Endothelial cell of umbilical vein (primary cell): ENCODE measurements around the gene DHX16. TPM values are rescaled to one million over a fixed set of nuclear protein-coding genes. Genes with fewer than 3 reads are reported as not detected.
A peak's percentile ranks its signal among the peaks of the same experiment; 100 is the strongest.

Experiments
- BruUV-seq: library from RNA; stranded (reverse); fragments of 400-500 nt; replicated peaks from 2 replicates; lab custom pipeline; 2021; lab: Mats Ljungman, UMichigan
- CTCF ChIA-PET: fragments of 300-600, 350-600 bp; sonication (Branson Sonifier 250); formaldehyde crosslinking; loops from one replicate; lab custom pipeline; 2021; ENCODE audit warnings: antibody characterized with exemption, inconsistent platforms; lab: Charles Lee
- POLR2A ChIA-PET: fragments of 300-600, 350-600 bp; sonication (Branson Sonifier 250); formaldehyde crosslinking; loops from one replicate; lab custom pipeline; 2021; ENCODE audit warnings: antibody characterized with exemption, inconsistent platforms; lab: Charles Lee
- DNase-seq: peaks from one replicate; pipeline ENCODE4 v3.0.0-alpha.2; 2011; ENCODE audit warnings: low read depth, low spot score
- FAIRE-seq: peaks from 2 replicates; lab custom pipeline; 2011; peaks lifted over from hg19 to GRCh38; lab: Jason Lieb, UNC
- H2AFZ ChIP-seq: 2 replicates; pipeline ENCODE4 v1.6.0; 2012; ENCODE audit warnings: low read depth, low read length, control low read depth, inconsistent platforms
- H3K27ac ChIP-seq: 2 replicates; pipeline ENCODE4 v1.5.1; 2011; ENCODE audit warnings: low read depth, mild to moderate bottlenecking, control low read depth, low read length, moderate library complexity; ENCODE audit not compliant: insufficient read depth
- H3K27me3 ChIP-seq, 2 experiments: 2 replicates each; pipeline versions ENCODE4 v1.6.0 to v1.6.1; 2011; ENCODE audit warnings: low read length in 2 of 2, mixed read lengths in 1 of 2; ENCODE audit not compliant: control insufficient read depth in 2 of 2, insufficient read depth in 2 of 2
- H3K36me3 ChIP-seq, 2 experiments: 2 replicates in 1 of 2; 3 replicates in 1 of 2; pipeline ENCODE4 v1.5.1; 2011; ENCODE audit warnings: low read length in 2 of 2, mild to moderate bottlenecking in 1 of 2, moderate library complexity in 1 of 2; ENCODE audit not compliant: control insufficient read depth in 2 of 2, insufficient read depth in 2 of 2; ENCODE audit errors: extremely low read depth in 1 of 2
- H3K4me1 ChIP-seq: 3 replicates; pipeline ENCODE4 v1.5.1; 2011; ENCODE audit warnings: mild to moderate bottlenecking, low read length; ENCODE audit not compliant: control insufficient read depth, insufficient read depth; ENCODE audit errors: extremely low read depth
- H3K4me2 ChIP-seq: 2 replicates; pipeline ENCODE4 v1.6.1; 2011; ENCODE audit warnings: low read length, control low read depth, mixed read lengths; ENCODE audit not compliant: insufficient read depth
- H3K4me3 ChIP-seq, 3 experiments: fragments of 200-600 bp in 1 of 3; sonication (generic), shearing (Covaris generic) in 1 of 3; replicated peaks in 1 of 3; 2 replicates each; pipeline ENCODE4 v1.5.1; 2011 to 2016; ENCODE audit warnings: control low read depth in 3 of 3, low read length in 3 of 3, mild to moderate bottlenecking in 2 of 3, inconsistent platforms in 1 of 3, low read depth in 1 of 3, moderate library complexity in 1 of 3; ENCODE audit not compliant: insufficient read depth in 1 of 3
- H3K79me2 ChIP-seq: 2 replicates; pipeline ENCODE4 v1.6.0; 2012; ENCODE audit warnings: low read length, inconsistent platforms; ENCODE audit not compliant: control insufficient read depth, insufficient read depth
- H3K9ac ChIP-seq: replicated peaks from 2 replicates; pipeline ENCODE3; 2011; ENCODE audit warnings: low read length, control low read depth; ENCODE audit not compliant: insufficient read depth; ENCODE audit errors: extremely low read depth
- H3K9me1 ChIP-seq: replicated peaks from 3 replicates; pipeline ENCODE4 v1.6.0; 2011; ENCODE audit warnings: mild to moderate bottlenecking, low read length; ENCODE audit not compliant: control insufficient read depth, insufficient read depth; ENCODE audit errors: extremely low read depth
- H3K9me3 ChIP-seq: replicated peaks from 2 replicates; pipeline ENCODE4 v1.5.1; 2012; ENCODE audit warnings: low read length, inconsistent platforms; ENCODE audit not compliant: control insufficient read depth, insufficient read depth
- H4K20me1 ChIP-seq: replicated peaks from 2 replicates; pipeline ENCODE3; 2011; ENCODE audit warnings: mild to moderate bottlenecking, low read length; ENCODE audit not compliant: control insufficient read depth, insufficient read depth; ENCODE audit errors: extremely low read depth
- CTCF ChIP-seq, 2 donors: IDR thresholded peaks; 1 replicate in 1 of 2; 2 replicates in 1 of 2; pipeline ENCODE4 v1.5.1; 2011; ENCODE audit warnings: low read length in 2 of 2, mild to moderate bottlenecking in 2 of 2, moderate library complexity in 2 of 2, control low read depth in 1 of 2, inconsistent platforms in 1 of 2, low read depth in 1 of 2; ENCODE audit not compliant: insufficient read depth in 1 of 2; ENCODE audit errors: extremely low read depth in 1 of 2
- EZH2 ChIP-seq: IDR thresholded peaks from 2 replicates; pipeline ENCODE4 v1.6.1; 2012; ENCODE audit warnings: borderline replicate concordance, low read depth, mild to moderate bottlenecking, moderate library complexity, low read length, inconsistent platforms; ENCODE audit not compliant: severe bottlenecking
- FOS ChIP-seq: IDR thresholded peaks from 2 replicates; pipeline ENCODE4 v1.6.1; 2011; ENCODE audit warnings: mild to moderate bottlenecking, low read length, moderate library complexity, borderline replicate concordance; ENCODE audit not compliant: insufficient read depth
- GATA2 ChIP-seq: IDR thresholded peaks from 2 replicates; pipeline ENCODE4 v1.7.0; 2011; ENCODE audit warnings: low read depth, mild to moderate bottlenecking, moderate library complexity, mixed read lengths, low read length; ENCODE audit not compliant: insufficient read length, insufficient read depth
- JUN ChIP-seq: IDR thresholded peaks from 2 replicates; pipeline ENCODE4 v1.6.1; 2011; ENCODE audit warnings: borderline replicate concordance, low read depth; ENCODE audit not compliant: insufficient read length, insufficient read depth
- MAX ChIP-seq: IDR thresholded peaks from 2 replicates; pipeline ENCODE4 v1.6.1; 2011; ENCODE audit not compliant: insufficient read depth, insufficient read length
- MYC ChIP-seq: IDR thresholded peaks from one replicate; pipeline ENCODE4 v1.6.1; 2011; ENCODE audit warnings: mild to moderate bottlenecking, low read depth, low read length
- POLR2A ChIP-seq: IDR thresholded peaks from 2 replicates; pipeline ENCODE4 v1.6.1; 2012; ENCODE audit warnings: low read depth, mild to moderate bottlenecking, control low read depth, low read length
- POLR2AphosphoS5 ChIP-seq: IDR thresholded peaks from 2 replicates; pipeline ENCODE4 v1.6.1; 2012; ENCODE audit warnings: low read depth, mild to moderate bottlenecking, control low read depth, low read length, moderate library complexity; ENCODE audit not compliant: insufficient read depth
- dilution Hi-C: fragments of 300-500 bp; cut with MboI; formaldehyde crosslinking; loops from one replicate; pipeline ENCODE4 v1.15.0; 2019; ENCODE audit warnings: low sequenced_read_pairs; ENCODE audit not compliant: extremely low pct_ligation_motif_present
- intact Hi-C: fragments of 100-400 bp; cut with micrococcal nuclease; formaldehyde crosslinking; loops from one replicate; pipeline ENCODE4 v1.10.0; 2022
- polyA plus RNA-seq, 4 experiments: library from polyadenylated mRNA; depleted of rRNA in 3 of 4; stranded (reverse) in 3 of 4; unstranded in 1 of 4; fragments of >200 nt; gene quantifications; 2 replicates each; pipeline versions ENCODE4 v1.2.1 to v1.2.3, GENCODE V29; 2011 to 2012; ENCODE audit warnings: missing spikeins in 1 of 4
- total RNA-seq: library from RNA; stranded (reverse); gene quantifications from 2 replicates; pipeline ENCODE4 v1.2.3, GENCODE V29; 2021

Gene DHX16
- total and polyA plus RNA-seq, 2 donors (not counting 3 experiments of a cell fraction or from before 2014, with no cell fraction given) = 38.2 to 66.5 TPM

DNA sequence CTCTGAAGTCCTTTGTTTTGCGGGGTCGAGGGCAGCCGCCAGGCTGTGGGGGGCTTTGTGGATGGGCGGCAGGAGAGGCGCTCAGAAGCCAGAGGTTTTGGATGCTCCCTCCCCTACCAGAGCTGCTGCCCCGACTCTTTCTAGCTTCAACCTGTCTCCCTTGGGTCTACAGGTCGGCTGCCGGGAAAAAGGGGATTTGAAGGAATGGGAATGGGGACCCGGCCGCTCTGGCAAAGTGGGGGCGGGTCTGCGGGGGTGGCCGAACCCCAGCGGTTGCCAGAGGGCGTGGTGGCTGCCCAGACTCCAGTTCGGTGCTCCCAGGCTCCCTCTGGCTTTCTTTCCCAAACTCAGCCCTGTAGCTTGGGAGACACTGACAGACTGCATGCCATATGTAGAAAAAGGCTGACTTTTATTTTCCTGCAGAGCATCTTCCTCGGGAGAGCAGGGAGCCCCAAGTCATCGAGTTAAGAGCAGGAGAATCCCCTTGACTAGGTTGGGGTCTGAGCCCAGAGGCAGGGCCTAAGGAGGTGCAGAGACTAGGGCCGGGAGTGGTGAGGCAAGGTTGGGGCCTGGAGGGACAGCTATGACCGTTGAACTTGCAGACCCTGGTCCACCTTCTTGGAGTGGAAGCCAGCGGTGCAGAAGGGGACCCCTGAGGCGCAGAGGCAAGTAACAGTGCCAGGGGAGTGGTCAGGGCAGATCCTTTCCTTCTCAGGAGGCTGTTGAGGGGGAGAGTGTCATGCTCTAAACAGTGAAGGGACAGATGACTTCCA lies 15.0 kb upstream of the DHX16 start:
- Histone ChIP-seq H3K4me3 (peak overlapping the region; percentile 46 to 81 (median 76)), H3K27ac (peak overlapping the region; percentile 93), H3K9me1 (no peaks in the 10 kb centered on the region), H3K36me3 (no peaks in the 10 kb centered on the region), H3K79me2 (peaks cover 59% of the 10 kb centered on the region), H2AFZ (no peak overlapping the region), H3K27me3 (no peaks in the 10 kb centered on the region), H3K9ac (peak overlapping the region; percentile 95), H3K4me1 (peaks cover 31% of the 10 kb centered on the region), H3K4me2 (peak overlapping the region; percentile 73), H4K20me1 (no peaks in the 10 kb centered on the region), H3K9me3 (no peaks in the 10 kb centered on the region)
- POLR2A ChIA-PET = interaction anchor here (1.7 to 1.8 kb wide), 2 partner anchors 9 to 29 kb away, joined by 7 to 9 read pairs; partner anchors contain the start of gene MDC1
- FAIRE-seq = peak; percentile 26
- intact Hi-C loops (loop anchor here (1.0 kb wide), 3 partner anchors 9 to 131 kb away; partner anchors contain the start of genes MDC1 and PRR3), dilution Hi-C loops (no loop called here)
- DNase-seq = no peak
- CTCF ChIA-PET = interaction anchor here (0.9 to 2.5 kb wide), 10 partner anchors 9 to 134 kb away, joined by 3 to 32 read pairs (median 6); partner anchors contain the start of genes DHX16 and MDC1
- TF ChIP-seq JUN (no peak), POLR2A (peak; percentile 17)
- TSS peak; percentile 36 for BruUV-seq

GRCh38 chr6:30686908-30687658 lies 14.3 kb upstream of the DHX16 start:
- intact Hi-C loops = loop anchor here (1.0 kb wide), 3 partner anchors 8 to 130 kb away; partner anchors contain the start of genes MDC1 and PRR3

More at GRCh38 chr6:30686908-30687658, 14.3 kb upstream of the DHX16 start:
- H3K4me3 ChIP-seq = peak overlapping the region; percentile 76 to 92 (median 81)
- peak; percentile 93 for DNase-seq
- no peaks in the 10 kb centered on the region for H3K36me3 ChIP-seq
- peak overlapping the region; percentile 95 for H3K9ac ChIP-seq
- no peaks in the 10 kb centered on the region for H3K27me3 ChIP-seq
- peak overlapping the region; percentile 21 for H2AFZ ChIP-seq
- peak overlapping the region; percentile 93 for H3K27ac ChIP-seq
- BruUV-seq = no TSS peak
- dilution Hi-C loops = no loop called here
- no peaks in the 10 kb centered on the region for H4K20me1 ChIP-seq
- H3K9me1 ChIP-seq = no peaks in the 10 kb centered on the region
- peak overlapping the region; percentile 73 for H3K4me2 ChIP-seq
- FAIRE-seq = peak; percentile 99
- H3K79me2 ChIP-seq = peaks cover 66% of the 10 kb centered on the region
- no peaks in the 10 kb centered on the region for H3K9me3 ChIP-seq
- ChIA-PET CTCF (interaction anchor here (1.0 to 2.5 kb wide), 9 partner anchors 8 to 135 kb away, joined by 3 to 32 read pairs (median 7); partner anchors contain the start of genes DHX16 and MDC1), POLR2A (interaction anchor here (1.7 to 1.8 kb wide), 2 partner anchors 8 to 30 kb away, joined by 7 to 9 read pairs; partner anchors contain the start of gene MDC1)
- TF ChIP-seq EZH2 (no peak), MYC (peak; percentile 79), POLR2A (peak; percentile 96), GATA2 (no peak), MAX (peak; percentile 44), CTCF (IDR thresholded peaks at IDR 0.05; ENCODE audit: extremely low read depth in 1 of 2, insufficient read depth in 1 of 2, low read depth in 1 of 2, low read length in 2 of 2) (no peak), JUN (peak; percentile 30), FOS (peak; percentile 77), POLR2AphosphoS5 (peak; percentile 99)
- peaks cover 33% of the 10 kb centered on the region for H3K4me1 ChIP-seq
